HepG2 (cell line): ENCODE data around the gene MORN3. TPM values are rescaled to one million over a fixed set of nuclear protein-coding genes. Genes with fewer than 3 reads are reported as not detected.

Experiments
- ATAC-seq: fragments of 200-7000 bp; cut with Tn5 transposase; 3 replicates; pipeline ENCODE4 v1.9.1; 2020; ENCODE audit warnings: mild to moderate bottlenecking, moderate library complexity
- BruUV-seq: library from RNA; stranded (reverse); fragments of 400-500 nt; replicated peaks from 2 replicates; lab custom pipeline; 2021; lab: Mats Ljungman, UMichigan
- CTCF ChIA-PET: fragments of 300-600 bp; formaldehyde crosslinking; extraction: SDS; loops from one replicate; lab custom pipeline; 2021; ENCODE audit warnings: low total read pairs, inconsistent platforms, low intra/inter-chr PET ratio; lab: Yijun Ruan, JAX
- POLR2A ChIA-PET: fragments of 350-600 bp; sonication (Branson Sonifier 250); formaldehyde crosslinking; loops from one replicate; lab custom pipeline; 2020; ENCODE audit warnings: antibody characterized with exemption, inconsistent platforms; lab: Yijun Ruan, JAX
- DNase-seq: peaks from one replicate; pipeline ENCODE4 v3.0.0-alpha.2; 2015; ENCODE audit warnings: low spot score
- FAIRE-seq: peaks from 3 replicates; lab custom pipeline; 2011; peaks lifted over from hg19 to GRCh38; lab: Jason Lieb, UNC
- H2AFZ ChIP-seq: one replicate; pipeline ENCODE4 v1.6.1; 2011; ENCODE audit warnings: low read length, inconsistent platforms
- H3K27ac ChIP-seq: fragments of 300-600 bp; 3 replicates; pipeline ENCODE4 v1.8.0; 2011; ENCODE audit warnings: mixed run types, mild to moderate bottlenecking, mixed read lengths, low read length, inconsistent platforms; ENCODE audit not compliant: insufficient read depth; ENCODE audit errors: extremely low read length
- H3K27me3 ChIP-seq, 2 experiments: fragments of 200-600 bp in 1 of 2; 2 replicates in 1 of 2; 3 replicates in 1 of 2; pipeline versions ENCODE4 v1.6.0 to v1.8.0; 2011; ENCODE audit warnings: low read length in 2 of 2, mild to moderate bottlenecking in 2 of 2, moderate library complexity in 2 of 2, inconsistent platforms in 1 of 2; ENCODE audit not compliant: insufficient read depth in 2 of 2, control insufficient read depth in 1 of 2
- H3K36me3 ChIP-seq, 2 experiments: fragments of 200-600 bp in 1 of 2; replicated peaks in 1 of 2; 2 replicates in 1 of 2; 3 replicates in 1 of 2; pipeline versions ENCODE4 v1.5.1 to v1.8.0; 2011; ENCODE audit warnings: low read length in 2 of 2, inconsistent platforms in 1 of 2; ENCODE audit not compliant: insufficient read depth in 2 of 2, control insufficient read depth in 1 of 2
- H3K4me1 ChIP-seq: 2 replicates; pipeline ENCODE4 v1.5.1; 2012; ENCODE audit warnings: low read length, inconsistent platforms; ENCODE audit not compliant: insufficient read depth
- H3K4me2 ChIP-seq: 2 replicates; pipeline ENCODE4 v1.6.0; 2011; ENCODE audit warnings: low read depth, low read length, inconsistent platforms
- H3K4me3 ChIP-seq, 3 experiments: fragments of 200-600 bp in 1 of 3; sonication (generic), shearing (Covaris generic) in 1 of 3; replicated peaks in 1 of 3; 2 replicates each; pipeline ENCODE4 v1.5.1; 2011 to 2016; ENCODE audit warnings: low read length in 3 of 3, inconsistent platforms in 2 of 3, low read depth in 2 of 3, mild to moderate bottlenecking in 2 of 3, control low read depth in 1 of 3, mixed read lengths in 1 of 3; ENCODE audit not compliant: insufficient read depth in 1 of 3
- H3K79me2 ChIP-seq: one replicate; pipeline ENCODE4 v1.6.1; 2011; ENCODE audit warnings: low read length, inconsistent platforms; ENCODE audit not compliant: insufficient read depth
- H3K9ac ChIP-seq: 2 replicates; pipeline ENCODE4 v1.6.0; 2011; ENCODE audit warnings: mild to moderate bottlenecking, low read depth, low read length, inconsistent platforms; ENCODE audit not compliant: insufficient read depth
- H3K9me3 ChIP-seq: 2 replicates; pipeline ENCODE4 v1.5.1; 2012; ENCODE audit warnings: mild to moderate bottlenecking, low read length
- H4K20me1 ChIP-seq: 2 replicates; pipeline ENCODE4 v1.6.0; 2011; ENCODE audit warnings: inconsistent platforms, mild to moderate bottlenecking, low read length, moderate library complexity; ENCODE audit not compliant: insufficient read depth
- BHLHE40 ChIP-seq: IDR thresholded peaks from 2 replicates; pipeline ENCODE4 v1.6.1; 2011; ENCODE audit warnings: low read length, improper control_type of control experiment
- CBX1 ChIP-seq: IDR thresholded peaks from one replicate; pipeline ENCODE4 v1.6.1; 2016; ENCODE audit warnings: antibody characterized with exemption, low read depth
- KDM2A ChIP-seq: sonication (generic); formaldehyde crosslinking; IDR thresholded peaks from 2 replicates; pipeline ENCODE4 v1.4.0; 2020; ENCODE audit warnings: low read depth, missing genetic modification reagents, borderline replicate concordance
- ZNF10 ChIP-seq: sonication (generic); formaldehyde crosslinking; IDR thresholded peaks from 2 replicates; pipeline ENCODE4 v1.4.0; 2020; ENCODE audit warnings: mild to moderate bottlenecking, low read depth, missing genetic modification reagents, borderline replicate concordance
- ZNF572 ChIP-seq: sonication (generic); formaldehyde crosslinking; IDR thresholded peaks from 2 replicates; pipeline ENCODE4 v1.5.1; 2020; ENCODE audit warnings: mild to moderate bottlenecking, missing genetic modification reagents
- WGBS: methylation state at CpG from one replicate; pipeline ENCODE4 v1.1.6; 2017; ENCODE audit warnings: low lambda C conversion rate; 5-methylcytosine and 5-hydroxymethylcytosine counted together
- in situ Hi-C: cut with HindIII; loops from 2 replicates; pipeline ENCODE4 v1.10.0; 2017; ENCODE audit warnings: low pct_unique_long_range_greater_than_20kb; ENCODE audit not compliant: extremely low pct_ligation_motif_present
- intact Hi-C: fragments of 100-400 bp; cut with micrococcal nuclease; formaldehyde crosslinking; loops from one replicate; pipeline ENCODE4 v1.10.0; 2022; ENCODE audit not compliant: unreplicated experiment
- polyA plus RNA-seq, 8 experiments: library from polyadenylated mRNA; depleted of rRNA in 3 of 8; stranded (reverse) in 7 of 8; unstranded in 1 of 8; fragments of >200 nt; fragmentation: Illumina TruSeq in 4 of 8; extraction: Trizol in 4 of 8; gene quantifications; 2 replicates each; pipeline versions ENCODE4 v1.2.1 to v1.2.3, GENCODE V29; 2011 to 2016; ENCODE audit warnings: low read depth in 4 of 8, missing spikeins in 1 of 8, mixed read lengths in 1 of 8; ENCODE audit not compliant: insufficient read depth in 1 of 8
- total RNA-seq, 5 experiments: library from RNA; depleted of rRNA; stranded (reverse); fragments of >200 nt; fragmentation: Illumina TruSeq; extraction: Trizol; gene quantifications; 2 replicates each; pipeline ENCODE4 v1.2.3, GENCODE V29; 2016; ENCODE audit warnings: low read depth in 1 of 5
- TF ChIP-seq, protein P1 (sequence below): sonication (generic); formaldehyde crosslinking; IDR thresholded peaks from 2 replicates; pipeline ENCODE4 v1.8.0; 2022; ENCODE audit warnings: missing genetic modification reagents, low read depth, mild to moderate bottlenecking, borderline replicate concordance

The MORN3 gene
- total and polyA plus RNA-seq, 2 of the 13 experiments (the other 11 are each of a cell fraction or from before 2014, with no cell fraction given), result 1.1 to 2.0 TPM

DNA sequence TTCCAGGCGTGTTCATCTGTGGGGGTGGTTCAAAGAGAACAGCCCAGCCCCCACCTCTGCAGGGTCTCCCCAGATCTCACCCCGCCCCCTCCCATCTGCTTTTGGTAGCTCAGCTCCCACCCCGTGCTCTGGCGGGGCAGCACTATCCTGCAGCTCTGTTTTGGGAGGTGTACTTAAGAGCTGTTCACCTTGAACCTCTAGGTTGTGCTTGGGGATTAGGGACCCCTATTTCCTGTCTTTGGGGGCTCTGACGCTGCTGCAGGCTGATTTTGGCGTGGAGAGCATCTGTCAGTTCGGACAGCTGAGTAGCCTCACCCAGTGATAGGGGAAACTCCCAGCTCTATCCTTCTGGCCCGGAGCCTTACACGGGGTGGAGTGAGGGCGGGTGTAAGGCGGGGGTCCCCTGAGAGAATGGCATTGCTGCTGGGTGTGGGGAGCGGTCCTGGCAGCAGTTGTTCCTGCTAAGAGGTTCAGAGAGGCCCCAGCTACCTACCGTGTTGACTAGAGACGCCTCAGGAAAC lies 43.9 kb upstream of the MORN3 start:
- Histone ChIP-seq H3K36me3 (no peaks in the 10 kb centered on the region; a peak in 1 of 5 replicates), H3K4me3 (peak overlapping the region; percentile 60 to 97 (median 91)), H3K27ac (peak overlapping the region; percentile 41), H2AFZ (no peak overlapping the region), H4K20me1 (no peaks in the 10 kb centered on the region), H3K4me2 (peak overlapping the region; percentile 89), H3K9me3 (no peaks in the 10 kb centered on the region), H3K79me2 (peaks cover 20% of the 10 kb centered on the region), H3K9ac (peak overlapping the region; percentile 79), H3K4me1 (peaks cover 74% of the 10 kb centered on the region), H3K27me3 (no peaks in the 10 kb centered on the region; a peak in 1 of 5 replicates)
- DNase-seq (no peak), FAIRE-seq (no peak), ATAC-seq (peak; percentile 10)
- in situ Hi-C loops, result no loop called here
- no TSS peak for BruUV-seq
- intact Hi-C loops, result loop anchor here (5.0 kb wide), 1 partner anchor 59 kb away; no protein-coding TSS in a partner anchor
- WGBS, result 16% methylated on average over 13 of the region's 14 CpGs
- CTCF ChIA-PET, result no interaction called here
- POLR2A ChIA-PET, result interaction anchor here (0.6 to 2.2 kb wide), 9 partner anchors 12 to 313 kb away, joined by 3 to 15 read pairs (median 5); partner anchors contain the start of genes HPD and RNF34
- TF ChIP-seq ZNF572, result no peak
- TF ChIP-seq, protein P1, sequence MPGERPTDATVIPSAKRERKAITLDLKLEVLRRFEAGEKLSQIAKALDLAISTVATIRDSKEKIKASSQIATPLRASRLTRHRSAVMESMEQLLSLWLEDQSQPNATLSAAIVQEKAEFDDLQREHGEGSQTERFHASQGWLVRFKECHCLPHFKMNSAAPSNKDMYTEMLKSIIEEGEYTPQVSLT (CRISPR knock-in tag), result no peak
- TF ChIP-seq BHLHE40, result no peak
- TF ChIP-seq ZNF10 (CRISPR knock-in tag), result no peak
- no peak for TF ChIP-seq CBX1
- no peak for TF ChIP-seq KDM2A (CRISPR knock-in tag)
